Left ventricle myocardium superior (tissue), 1 donor: ENCODE data around the gene KYAT1. TPM values are rescaled to one million over a fixed set of nuclear protein-coding genes. Genes with fewer than 3 reads are reported as not detected.

Experiments used
- ATAC-seq: fragments of 200-7000 bp; cut with Tn5 transposase; one replicate; pipeline ENCODE4 v1.9.1; 2020; ENCODE audit warnings: mild to moderate bottlenecking, moderate library complexity
- DNase-seq: peaks from one replicate; pipeline ENCODE4 v3.0.0-alpha.2; 2020
- intact Hi-C: fragments of 100-400 bp; cut with micrococcal nuclease; formaldehyde crosslinking; loops from one replicate; pipeline ENCODE4 v1.11.0; 2022
- total RNA-seq: library from RNA; stranded (reverse); fragmentation: NEBNext Ultra II Directional; extraction: Animal tissue kit (Norgen Biotek cat#: 25700); gene quantifications from one replicate; pipeline ENCODE4 v1.2.1, GENCODE V29; 2021
- donor health status: DM: no; HTN: yes; CAD: no; lungs with severe emphysema.

KYAT1 gene
- total RNA-seq, 1 donor from 2014 or later: 16.6 TPM

DNA sequence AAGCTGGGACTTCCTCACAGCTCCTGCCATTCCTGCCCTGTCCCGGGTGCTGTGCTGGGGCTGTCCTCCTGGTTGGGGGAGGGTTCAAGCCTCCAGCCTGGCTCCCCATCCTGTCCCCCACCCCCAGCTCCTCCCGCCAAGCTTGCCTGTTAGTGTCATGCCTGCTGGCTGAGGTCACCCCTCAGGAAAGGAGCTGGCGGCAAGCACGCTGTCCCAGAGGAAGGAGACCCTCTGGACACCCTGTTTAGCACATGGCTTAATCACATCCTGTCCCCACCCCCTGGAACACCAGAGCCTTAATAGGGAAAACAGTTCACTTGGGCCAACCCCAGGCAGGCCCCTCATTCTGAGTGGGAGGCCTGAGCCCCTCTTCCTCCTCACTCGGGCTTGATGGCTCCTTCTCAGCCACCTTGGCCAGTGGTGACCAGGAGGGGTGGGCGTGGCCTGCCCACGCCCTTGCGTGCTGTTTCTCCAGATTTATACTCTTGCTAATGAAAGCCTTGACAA, 29.8 kb upstream of the KYAT1 start:
- intact Hi-C loops: no loop called here
- DNase-seq (peak; percentile 80), ATAC-seq (peak; percentile 85)

DNA sequence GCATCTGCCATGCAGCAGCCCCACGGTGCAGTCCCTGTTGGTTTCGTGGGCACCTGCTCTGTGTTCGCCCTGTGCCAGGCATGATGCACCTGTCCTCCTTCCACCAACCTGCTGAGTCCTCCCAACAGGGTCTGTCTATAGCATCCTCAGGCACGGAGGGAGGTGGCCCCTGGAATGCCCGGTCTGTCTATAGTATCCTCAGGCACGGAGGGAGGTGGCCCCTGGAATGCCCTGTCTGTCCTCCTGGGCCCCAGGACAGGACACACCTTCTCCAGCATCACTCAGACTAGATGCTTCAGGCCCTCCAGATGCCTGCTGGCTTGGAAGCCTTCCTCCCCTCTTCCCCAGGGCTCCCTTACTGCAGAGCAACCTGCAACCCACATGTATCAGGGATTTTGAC, 29.2 kb upstream of the KYAT1 start:
- ATAC-seq (no peak), DNase-seq (no peak)
- intact Hi-C loops: no loop called here

DNA sequence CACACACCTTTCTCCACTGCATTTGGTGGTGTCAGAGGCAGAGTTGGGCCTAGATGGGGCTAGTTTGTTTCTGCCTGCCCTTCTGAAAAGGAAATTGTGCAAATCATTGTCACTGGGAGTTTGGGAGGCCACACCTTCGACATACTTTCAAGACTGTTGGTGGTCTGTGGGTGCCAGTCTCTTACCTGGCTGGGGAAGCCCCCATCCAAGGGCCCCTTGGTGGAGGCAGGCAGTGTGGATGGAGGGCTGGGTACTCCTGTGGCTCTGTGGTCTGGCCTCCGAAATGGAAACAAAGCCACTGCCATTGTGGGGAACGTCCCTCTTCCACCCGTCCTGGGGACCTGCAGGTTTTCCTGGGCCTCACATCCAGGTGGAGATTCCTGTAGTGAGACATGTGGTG, 28.1 kb upstream of the KYAT1 start:
- intact Hi-C loops: no loop called here
- DNase-seq (no peak), ATAC-seq (no peak)

DNA sequence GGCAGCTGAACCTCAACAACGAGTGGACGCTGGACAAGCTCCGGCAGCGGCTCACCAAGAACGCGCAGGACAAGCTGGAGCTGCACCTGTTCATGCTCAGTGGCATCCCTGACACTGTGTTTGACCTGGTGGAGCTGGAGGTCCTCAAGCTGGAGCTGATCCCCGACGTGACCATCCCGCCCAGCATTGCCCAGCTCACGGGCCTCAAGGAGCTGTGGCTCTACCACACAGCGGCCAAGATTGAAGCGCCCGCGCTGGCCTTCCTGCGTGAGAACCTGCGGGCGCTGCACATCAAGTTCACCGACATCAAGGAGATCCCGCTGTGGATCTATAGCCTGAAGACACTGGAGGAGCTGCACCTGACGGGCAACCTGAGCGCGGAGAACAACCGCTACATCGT, 26.6 kb upstream of the KYAT1 start:
- ATAC-seq: no peak
- DNase-seq: no peak
- intact Hi-C loops: no loop called here

DNA sequence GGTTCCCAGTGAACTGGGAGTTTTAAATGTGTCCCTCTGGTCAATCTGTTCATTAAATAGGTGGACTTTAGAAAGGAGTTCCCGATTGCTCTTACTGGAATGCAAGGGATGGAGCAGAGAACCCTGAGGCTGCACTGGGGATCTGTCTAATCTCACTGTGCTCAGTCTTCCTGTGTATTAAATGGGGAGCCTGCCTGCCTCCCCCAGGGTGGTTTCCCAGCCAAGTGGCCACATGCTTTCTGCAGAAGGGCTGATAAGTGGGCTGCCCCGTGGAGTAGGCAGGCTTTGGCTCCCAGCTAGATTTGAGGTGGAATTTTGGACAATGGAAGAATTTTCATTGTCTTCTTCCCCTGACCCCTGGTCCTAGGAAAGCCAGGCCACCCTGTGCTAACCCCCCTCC, 25.0 kb upstream of the KYAT1 start:
- ATAC-seq: no peak
- DNase-seq: no peak
- intact Hi-C loops: no loop called here

DNA sequence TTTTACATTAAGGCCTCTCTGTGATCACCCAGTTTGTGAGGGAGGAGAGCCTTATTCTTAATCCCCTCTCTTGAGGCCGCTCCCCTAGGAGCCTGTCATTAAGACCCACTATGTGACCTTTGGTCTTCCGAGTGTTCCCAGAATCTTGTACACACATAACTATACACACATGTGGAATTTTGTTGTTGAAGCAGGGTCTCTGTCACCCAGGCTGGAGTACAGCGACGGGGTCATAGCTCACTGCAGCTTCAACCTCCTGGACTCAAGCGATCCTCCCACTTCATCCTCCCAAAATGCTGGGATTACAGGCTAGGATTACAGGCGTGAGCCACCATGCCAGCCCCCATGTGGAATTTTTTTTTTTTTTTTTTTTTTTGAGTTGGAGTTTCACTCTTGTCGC, 24.2 kb upstream of the KYAT1 start:
- ATAC-seq (no peak), DNase-seq (no peak)
- intact Hi-C loops: no loop called here

DNA sequence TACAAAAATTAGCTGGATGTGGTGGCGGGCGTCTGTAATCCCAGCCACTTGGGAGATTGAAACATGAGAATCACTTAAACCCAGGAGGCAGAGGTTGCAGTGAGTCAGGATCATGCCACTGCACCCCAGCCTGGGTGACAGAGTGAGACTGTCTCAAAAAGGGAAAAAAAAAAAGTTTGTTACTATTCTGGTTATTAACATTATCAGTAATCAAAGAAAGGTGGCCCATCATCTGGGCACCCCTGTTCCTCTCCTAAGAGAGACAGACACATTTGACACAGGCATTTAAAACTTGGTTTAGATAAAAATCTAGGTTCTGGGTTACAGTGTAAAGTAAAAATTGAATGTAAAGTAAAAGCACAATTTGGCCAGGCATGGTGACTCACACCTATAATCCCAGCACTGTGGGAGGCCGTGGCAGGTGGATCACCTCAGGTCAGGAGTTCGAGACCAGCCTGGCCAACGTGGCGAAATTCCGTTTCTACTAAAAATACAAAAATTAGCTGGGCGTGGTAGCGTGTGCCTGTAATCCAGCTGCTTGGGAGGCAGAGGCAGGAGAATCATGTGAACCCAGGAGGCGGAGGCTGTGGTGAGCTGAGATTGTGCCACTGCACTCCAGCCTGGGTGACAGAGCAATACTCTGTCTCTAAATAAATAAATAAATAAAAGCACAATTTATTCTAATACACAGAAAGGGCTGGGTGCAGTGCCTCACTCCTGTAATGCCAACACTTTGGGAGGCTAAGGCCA, 22.3 kb upstream of the KYAT1 start:
- intact Hi-C loops: no loop called here
- no peak for ATAC-seq
- no peak for DNase-seq

DNA sequence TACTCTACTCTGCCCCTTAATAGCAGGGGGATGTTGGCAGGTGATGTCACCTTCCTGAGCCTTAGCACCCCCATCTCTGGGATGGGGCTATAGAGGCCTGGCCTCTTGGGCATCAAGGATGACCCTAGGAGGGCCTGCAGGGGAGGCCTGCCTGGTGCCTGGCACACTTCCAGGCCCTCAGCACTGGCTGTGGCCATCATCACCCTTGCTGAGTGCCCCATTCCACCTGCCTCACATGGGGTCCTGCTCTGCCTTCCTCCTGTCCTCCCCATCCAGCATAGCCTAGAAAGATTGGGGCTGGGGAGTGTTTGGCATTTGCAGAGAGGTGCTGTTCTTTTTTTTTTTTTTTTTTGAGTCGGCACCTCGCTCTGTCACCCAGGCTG, 21.3 kb upstream of the KYAT1 start:
- ATAC-seq: no peak
- no peak for DNase-seq
- intact Hi-C loops: no loop called here

DNA sequence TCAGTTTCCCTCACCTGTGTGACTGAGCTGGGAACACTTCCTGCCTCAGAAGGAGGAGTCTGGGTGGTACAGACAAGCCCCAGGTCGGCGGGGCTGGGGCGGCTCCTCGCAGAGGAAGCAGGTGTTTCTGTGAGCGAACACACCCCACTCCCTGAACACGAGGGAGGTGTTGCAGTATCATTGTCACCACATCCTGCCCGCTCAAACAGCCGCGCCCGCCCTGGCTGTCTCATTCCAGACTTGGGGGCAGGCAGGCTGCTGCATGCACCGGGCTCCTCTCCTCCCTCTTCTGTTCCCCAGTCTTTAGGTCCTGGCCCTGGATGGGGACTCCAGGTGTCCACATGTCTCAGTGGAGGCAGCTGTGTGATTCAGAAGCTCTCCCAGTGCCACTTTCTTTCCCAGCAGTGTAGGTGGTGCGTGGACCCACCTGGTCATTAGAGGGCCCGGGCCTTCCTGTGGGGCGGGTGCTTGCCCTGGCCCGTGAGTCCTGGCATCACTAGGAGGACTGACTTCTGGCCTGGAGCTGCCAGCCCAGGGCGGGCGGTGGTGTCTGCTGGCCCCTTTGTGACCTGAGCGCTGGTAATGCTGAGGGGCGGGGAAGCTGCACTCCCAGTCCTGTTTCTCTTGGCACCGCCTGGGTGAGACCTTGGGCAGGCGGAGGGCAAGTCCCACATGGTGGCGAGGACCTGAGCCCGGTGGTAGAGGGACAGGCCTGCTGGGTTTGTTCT, 20.8 kb upstream of the KYAT1 start:
- intact Hi-C loops: no loop called here
- DNase-seq (peak; percentile 67), ATAC-seq (peak; percentile 55)

DNA sequence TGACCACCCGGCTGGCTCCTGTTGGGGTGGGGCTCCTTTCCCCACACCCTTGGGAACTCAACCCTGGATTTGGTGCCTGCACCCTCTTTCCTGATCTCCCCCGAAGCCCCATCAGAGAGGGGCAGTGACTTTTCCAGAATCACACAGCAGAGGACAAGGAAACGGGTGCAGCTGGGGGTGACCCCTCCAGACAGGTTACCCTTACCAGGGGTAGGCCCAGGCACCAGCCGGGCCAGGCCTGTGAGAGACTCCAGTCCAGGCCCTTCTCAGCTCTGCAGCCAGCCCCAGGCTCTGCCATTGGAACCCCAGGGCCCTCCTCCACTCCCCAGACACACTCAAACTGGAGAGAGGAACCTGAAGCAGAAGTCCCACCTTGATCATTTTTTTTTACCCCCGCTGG, 20.1 kb upstream of the KYAT1 start:
- intact Hi-C loops: no loop called here
- DNase-seq (no peak), ATAC-seq (no peak)

DNA sequence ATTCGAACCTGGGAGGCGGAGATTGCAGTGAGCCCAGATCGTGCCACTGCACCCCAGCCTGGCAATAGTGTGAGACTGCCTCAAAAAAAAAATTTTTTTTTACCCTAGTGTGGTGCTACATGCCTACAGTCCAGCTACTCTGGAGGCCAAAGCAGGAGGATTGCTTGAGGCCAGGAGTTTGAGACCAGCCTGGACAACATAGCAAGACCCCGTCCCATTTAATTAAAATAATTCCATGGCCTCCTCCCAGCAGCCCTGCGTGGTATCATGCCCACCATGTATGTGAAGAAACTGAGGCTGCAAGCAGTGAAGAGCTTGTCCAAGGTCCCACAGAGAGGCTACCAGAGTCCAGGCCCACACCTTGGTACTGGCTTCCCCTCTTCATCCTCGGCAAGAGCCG, 19.6 kb upstream of the KYAT1 start:
- ATAC-seq (no peak), DNase-seq (no peak)
- intact Hi-C loops: no loop called here

DNA sequence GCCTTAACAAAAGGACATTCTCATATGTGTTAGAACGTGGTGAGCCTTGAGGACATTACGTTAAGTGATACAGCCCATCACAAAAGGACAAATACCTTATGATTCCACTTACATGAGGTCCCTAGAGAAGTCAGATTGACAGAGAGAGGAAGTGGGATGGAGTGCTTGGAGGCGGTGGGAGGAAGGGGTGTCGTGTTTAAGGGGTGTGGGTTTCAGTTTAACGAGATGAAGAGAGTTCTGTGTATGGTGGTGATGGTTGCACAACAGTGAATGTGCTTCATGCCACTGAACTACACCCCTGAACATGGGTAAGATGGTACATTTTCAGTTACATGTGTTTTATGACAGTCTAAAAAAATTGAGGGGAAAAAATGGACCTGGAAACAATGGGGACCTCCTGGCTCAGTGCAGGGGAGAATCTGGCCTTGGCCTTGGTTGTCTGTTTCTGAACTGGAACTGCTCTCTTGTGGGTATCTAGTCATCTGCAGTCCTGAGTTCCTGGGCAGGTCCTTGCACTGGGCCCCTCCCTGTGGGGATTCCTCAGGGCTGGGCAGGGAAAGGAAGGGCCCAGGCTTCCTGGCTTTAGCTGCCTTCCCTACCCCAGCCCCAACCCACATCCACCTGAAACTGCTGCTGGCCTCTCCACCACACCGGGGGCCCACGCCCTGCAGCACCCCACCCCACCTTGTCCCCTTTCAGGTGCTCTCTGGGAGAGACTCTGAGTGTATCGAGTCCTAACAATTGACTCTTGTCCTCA, 18.0 kb upstream of the KYAT1 start:
- intact Hi-C loops: no loop called here
- ATAC-seq (peak; percentile 53), DNase-seq (no peak)

DNA sequence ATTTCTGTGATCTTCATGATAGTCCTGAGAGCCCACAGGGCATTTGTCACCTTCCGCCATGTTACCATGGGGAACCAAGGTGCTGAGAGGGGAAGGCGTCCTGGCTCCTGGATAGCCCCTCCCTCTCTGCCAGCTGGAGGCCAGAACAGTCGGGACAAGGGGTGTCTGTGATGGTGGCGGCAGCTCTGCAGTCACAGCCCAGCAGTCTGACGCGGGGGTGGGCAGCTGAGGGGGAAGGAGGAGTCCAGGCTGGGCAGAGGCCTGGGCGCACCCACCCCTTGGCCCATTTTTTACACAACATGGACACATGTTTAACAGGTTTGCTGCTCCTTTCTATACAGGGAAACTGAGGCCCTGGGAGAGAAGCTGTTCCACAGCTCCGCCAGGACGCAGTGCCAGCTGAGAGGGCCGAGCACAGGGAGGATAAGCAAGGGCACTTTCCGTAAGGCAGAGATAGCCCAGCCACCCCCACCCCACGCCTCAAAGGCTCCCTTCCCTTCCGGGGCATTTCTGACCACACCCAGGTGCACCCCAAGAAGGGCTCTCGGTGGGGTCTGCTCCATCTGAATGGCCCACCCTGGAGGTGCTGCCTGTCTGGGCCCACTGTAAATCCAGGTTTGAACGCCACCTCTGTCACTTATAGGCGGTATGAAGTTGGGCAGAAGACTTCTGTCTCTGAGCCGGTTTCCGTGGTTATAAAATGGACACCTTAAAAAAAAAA, 17.3 kb upstream of the KYAT1 start:
- DNase-seq (no peak), ATAC-seq (no peak)
- intact Hi-C loops: no loop called here

DNA sequence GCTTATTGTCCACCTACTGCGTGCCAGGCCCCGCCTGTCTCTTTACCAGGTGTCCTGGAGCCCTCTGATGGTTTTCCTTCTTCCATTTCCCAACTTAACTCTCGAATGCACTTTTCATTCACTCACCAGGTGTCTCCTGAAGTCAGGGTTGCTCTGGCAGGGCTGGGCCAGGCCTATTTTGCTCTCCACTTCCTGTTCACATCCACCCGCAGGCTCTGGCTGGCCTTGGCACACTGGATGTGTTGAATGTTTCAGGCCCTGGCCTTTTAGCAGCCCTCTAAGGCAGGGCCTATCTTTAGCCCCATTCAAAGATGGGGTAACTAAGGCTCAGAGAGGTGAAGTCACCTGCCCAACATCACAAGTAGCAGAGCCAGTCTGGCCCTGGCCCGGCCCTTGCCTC, 16.6 kb upstream of the KYAT1 start:
- DNase-seq: no peak
- intact Hi-C loops: no loop called here
- no peak for ATAC-seq

DNA sequence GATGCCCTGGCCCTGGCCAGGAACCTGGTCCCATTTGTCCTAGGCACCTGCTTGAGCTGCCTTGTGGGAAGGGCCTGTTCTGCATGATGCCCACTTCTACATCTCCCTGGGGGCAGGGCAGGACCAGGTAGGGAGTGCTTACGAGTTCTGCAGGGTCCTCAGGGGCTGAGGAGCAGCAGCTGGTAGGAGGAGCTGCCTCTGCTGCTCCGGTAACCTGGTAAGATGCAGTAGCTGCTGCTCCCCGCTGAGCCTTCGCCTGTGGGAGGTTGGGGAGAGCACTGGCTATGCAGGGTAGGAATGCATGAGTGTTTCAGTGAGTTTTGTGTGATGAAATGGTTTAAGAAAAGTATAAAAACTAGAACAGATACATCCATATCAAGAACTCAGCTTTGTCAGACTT, 13.8 kb upstream of the KYAT1 start:
- intact Hi-C loops: no loop called here
- ATAC-seq: no peak
- DNase-seq: no peak

DNA sequence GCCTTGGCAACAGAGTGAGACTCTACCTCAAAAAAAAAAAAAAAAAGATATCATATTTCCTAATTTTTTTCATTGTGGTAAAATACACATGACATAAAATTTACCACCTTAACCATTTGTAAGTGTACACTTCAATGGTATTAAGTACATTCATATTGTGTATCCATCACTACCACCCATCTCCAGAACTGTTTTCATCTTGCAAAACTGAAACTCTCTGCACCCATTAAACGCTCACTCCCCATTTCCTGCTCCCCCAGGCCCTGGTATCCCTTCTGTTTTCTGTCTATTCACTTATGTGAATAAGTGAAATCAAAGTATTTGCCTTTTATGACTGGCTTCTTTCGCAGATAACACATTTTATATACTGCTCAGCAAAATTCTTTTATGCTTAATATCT, 13.0 kb upstream of the KYAT1 start:
- ATAC-seq (no peak), DNase-seq (no peak)
- intact Hi-C loops: no loop called here

DNA sequence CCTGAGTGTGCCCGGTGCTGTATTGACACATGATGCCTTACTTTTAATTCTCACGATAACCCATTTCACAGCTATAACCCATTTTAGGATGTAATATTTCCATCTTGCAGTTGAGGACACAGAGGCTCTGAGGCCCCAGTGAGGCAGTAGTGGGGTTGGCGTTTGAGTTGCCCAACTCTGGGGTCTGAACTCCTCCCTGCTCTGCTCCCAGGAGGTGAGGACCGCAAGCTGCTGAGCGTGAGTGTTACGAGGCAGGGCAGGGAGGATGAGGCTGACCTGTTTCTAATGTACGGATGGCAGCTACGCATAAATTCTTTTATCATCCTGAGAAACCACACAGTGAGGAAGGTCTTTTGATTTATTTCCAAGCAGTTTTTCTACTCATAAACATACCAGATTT, 11.6 kb upstream of the KYAT1 start:
- no peak for DNase-seq
- ATAC-seq: no peak
- intact Hi-C loops: no loop called here

DNA sequence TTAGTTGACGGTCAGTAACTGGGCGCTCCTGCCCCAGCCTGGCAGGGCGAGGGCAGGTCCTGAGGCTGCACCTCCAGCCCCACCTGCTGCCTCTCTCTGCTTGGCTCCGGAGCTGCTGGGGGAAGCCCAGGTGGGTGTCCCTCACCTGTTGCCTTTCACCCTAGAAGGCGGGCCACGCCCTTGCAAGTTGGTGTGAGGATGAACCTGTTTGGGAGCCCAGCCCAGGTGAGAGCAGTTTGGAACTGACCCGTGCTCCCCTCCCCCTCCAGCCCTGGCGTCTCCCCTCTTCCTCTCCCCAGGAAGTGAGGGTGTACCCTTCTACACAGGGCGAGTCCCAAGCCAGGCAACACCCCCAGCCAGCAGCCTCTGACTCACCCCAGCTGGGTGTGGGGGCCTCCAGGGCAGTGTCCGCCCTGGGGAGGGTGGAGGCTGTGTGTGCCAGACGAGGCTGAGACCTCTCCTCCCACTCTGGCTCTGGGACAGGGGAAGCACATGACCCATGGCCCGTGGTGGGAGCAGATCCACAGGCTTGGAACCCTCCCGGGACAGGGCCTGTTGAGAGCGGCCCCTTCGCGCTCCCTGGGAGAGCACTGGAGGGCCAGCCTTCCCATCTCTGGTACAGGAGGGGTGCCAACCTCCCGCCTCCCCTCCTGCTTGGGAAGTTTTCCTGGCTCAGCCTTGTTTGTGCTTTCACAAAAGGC, 10.6 kb upstream of the KYAT1 start:
- intact Hi-C loops: no loop called here
- DNase-seq (peak; percentile 90), ATAC-seq (peak; percentile 96)
